Right cardiac atrium (tissue), 5 donors: Measurements from ENCODE around the gene MERTK. TPM values are rescaled to one million over a fixed set of nuclear protein-coding genes. Genes with fewer than 3 reads are reported as not detected.
A peak's percentile ranks its signal among the peaks of the same experiment; 100 is the strongest.
"Not testable (repeated sequence)": the region's sequence is repeated elsewhere in the genome, so short reads cannot be mapped to it uniquely, and the experiment has no call there.

Experiments used
- ATAC-seq, 2 donors: fragments of 200-7000 bp; cut with Tn5 transposase; one replicate each; pipeline versions ENCODE4 v1.8.0 to v1.9.1; 2020; ENCODE audit warnings: moderate library complexity in 2 of 2, mild to moderate bottlenecking in 1 of 2
- DNase-seq, 3 donors: peaks; one replicate each; pipeline ENCODE4 v3.0.0-alpha.2; 2020
- H3K27ac ChIP-seq: one replicate; pipeline ENCODE4 v1.5.1; 2013; ENCODE audit warnings: mild to moderate bottlenecking, low read length, control low read depth, moderate library complexity
- H3K27me3 ChIP-seq: one replicate; pipeline ENCODE4 v1.6.1; 2013; ENCODE audit not compliant: control insufficient read depth, insufficient read depth
- H3K4me1 ChIP-seq: one replicate; pipeline ENCODE4 v1.6.1; 2013; ENCODE audit warnings: low read length; ENCODE audit not compliant: control insufficient read depth, insufficient read depth
- H3K4me3 ChIP-seq: one replicate; pipeline ENCODE4 v1.5.1; 2013; ENCODE audit warnings: low read length, control low read depth
- H3K9me3 ChIP-seq: one replicate; pipeline ENCODE4 v1.6.1; 2013; ENCODE audit warnings: low read length; ENCODE audit not compliant: control insufficient read depth
- WGBS: extraction: QIAGEN DNeasy Blood & Tissue Kit; methylation state at CpG from one replicate; pipeline ENCODE4 v1.1.7; 2013; 5-methylcytosine and 5-hydroxymethylcytosine counted together
- intact Hi-C, 4 donors: fragments of 100-400 bp; cut with DNase I; formaldehyde crosslinking; loops; one replicate each; pipeline versions ENCODE4 v1.11.0 to v1.14.0; 2022 to 2023
- polyA plus RNA-seq: library from polyadenylated mRNA; stranded (reverse); fragments of 200-250 nt; gene quantifications from one replicate; pipeline ENCODE4 v1.2.3, GENCODE V29; 2013
- total RNA-seq, 4 donors: library from RNA; stranded (reverse); fragmentation: NEBNext Ultra II Directional; extraction: Animal tissue kit (Norgen Biotek cat#: 25700); gene quantifications; one replicate each; pipeline ENCODE4 v1.2.1, GENCODE V29; 2021
- donor health status: healthy with polysubstance abuse.
- donor health status: DM: no; HTN: yes; CAD: no.
- donor health status: DM: no; HTN: no; CAD: no.
- donor health status: DM: no; HTN: yes; CAD: no; lungs with severe emphysema.
- donor health status: DM: yes; HTN: yes; CAD: no.

The MERTK gene
- total and polyA plus RNA-seq, 5 donors = 3.8 to 11.4 (median 9.1) TPM

DNA sequence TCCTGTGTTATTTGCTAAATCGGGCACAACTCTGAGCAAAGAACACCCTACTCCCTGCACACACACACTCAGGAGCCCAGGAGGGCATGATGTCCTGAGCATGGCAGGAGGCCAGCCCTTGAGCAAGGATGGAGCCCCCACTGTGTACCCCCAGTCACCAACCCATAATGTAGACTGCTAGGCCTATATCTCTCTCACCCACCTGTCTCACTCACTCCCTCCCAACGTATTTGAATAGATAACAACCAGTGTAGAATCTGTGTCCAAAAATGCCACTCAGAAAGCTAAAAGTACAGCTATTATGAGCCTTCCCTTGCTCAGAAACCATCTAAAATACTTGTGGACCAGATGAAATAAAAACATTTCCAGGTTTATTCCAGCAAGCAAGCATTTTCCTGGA lies 29.3 kb downstream of the MERTK start:
- intact Hi-C loops = no loop called here

DNA sequence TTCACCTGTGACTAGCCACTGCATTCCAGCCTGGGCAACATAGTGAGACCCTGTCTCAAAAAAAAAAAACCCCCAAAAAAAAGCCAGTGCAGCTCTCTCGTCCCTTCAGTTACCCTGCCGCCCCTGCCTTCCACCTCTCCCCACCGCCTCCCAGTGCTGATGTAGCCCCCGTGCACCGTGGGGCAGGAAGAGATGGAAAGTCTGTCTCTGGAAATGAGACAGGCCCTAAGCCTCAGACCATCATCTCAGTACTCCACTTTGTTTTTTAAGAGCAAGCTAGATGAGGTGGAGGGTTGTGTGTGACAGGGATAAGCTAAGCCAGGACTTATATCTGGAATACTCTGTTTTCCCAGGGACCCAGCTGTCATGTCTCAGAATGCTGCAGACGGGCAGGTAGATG lies 32.0 kb downstream of the MERTK start:
- ATAC-seq (no peak), DNase-seq (no peak)
- Histone ChIP-seq H3K4me3 (no peak overlapping the region), H3K9me3 (no peaks in the 10 kb centered on the region), H3K27ac (no peak overlapping the region), H3K4me1 (no peaks in the 10 kb centered on the region), H3K27me3 (no peaks in the 10 kb centered on the region)
- 92% methylated on average over 6 of the region's 6 CpGs for WGBS
- intact Hi-C loops = no loop called here

More for the DNA sequence above, 29.3 kb downstream of the MERTK start:
- Histone ChIP-seq H3K9me3 (no peaks in the 10 kb centered on the region), H3K4me1 (no peaks in the 10 kb centered on the region), H3K4me3 (no peak overlapping the region), H3K27me3 (no peaks in the 10 kb centered on the region), H3K27ac (no peak overlapping the region)
- 74% methylated on average over 2 of the region's 2 CpGs for WGBS
- ATAC-seq = no peak
- no peak for DNase-seq

DNA sequence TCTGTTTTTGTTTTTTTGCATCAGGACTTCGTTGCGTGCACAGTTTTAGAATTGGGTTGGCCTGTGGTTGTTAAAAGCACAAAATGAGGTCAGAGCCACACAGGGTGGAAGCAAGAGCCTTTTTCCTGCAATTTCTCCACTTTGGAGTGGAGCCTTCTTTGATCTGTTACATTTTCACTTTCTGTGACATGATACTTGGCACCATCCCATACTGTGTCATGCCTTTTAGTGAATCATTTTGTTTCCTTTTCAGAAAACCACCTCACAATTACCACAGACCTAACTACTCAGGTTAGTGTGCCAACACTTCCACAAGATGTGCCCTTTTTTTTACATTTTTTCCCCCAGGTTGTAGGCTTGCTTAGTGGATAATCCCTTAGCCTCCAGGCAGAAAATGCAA lies 32.5 kb downstream of the MERTK start:
- WGBS = 73% methylated on average over 2 of the region's 2 CpGs
- no peak overlapping the region for H3K4me3 ChIP-seq
- H3K4me1 ChIP-seq = no peaks in the 10 kb centered on the region
- intact Hi-C loops = no loop called here
- DNase-seq (no peak), ATAC-seq (no peak)
- no peak overlapping the region for H3K27ac ChIP-seq
- no peaks in the 10 kb centered on the region for H3K27me3 ChIP-seq
- no peaks in the 10 kb centered on the region for H3K9me3 ChIP-seq

DNA sequence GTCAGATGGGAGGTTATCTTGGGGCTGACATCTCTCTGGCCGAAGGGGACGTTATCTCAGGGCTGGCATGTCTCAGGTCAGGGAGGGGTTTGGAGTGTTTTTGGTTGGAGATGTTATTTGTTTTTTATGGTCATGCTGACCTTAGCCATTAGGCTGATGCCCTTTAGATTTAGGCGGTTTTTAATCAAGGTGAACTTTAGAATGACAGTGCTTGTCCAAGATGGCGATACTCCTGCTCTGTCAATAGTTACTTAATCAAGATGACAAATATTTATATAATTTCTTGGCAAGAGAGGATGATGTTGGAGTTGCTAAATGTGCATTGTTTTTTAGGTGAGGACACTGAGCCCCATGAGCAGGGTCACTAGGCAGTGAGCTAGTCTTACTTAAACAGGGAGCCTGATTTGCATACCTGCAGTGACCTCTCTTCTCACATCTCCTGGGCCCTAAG lies 34.5 kb downstream of the MERTK start:
- ATAC-seq (no peak), DNase-seq (no peak)
- H3K4me3 ChIP-seq = no peak overlapping the region
- no peak overlapping the region for H3K27ac ChIP-seq
- H3K9me3 ChIP-seq = no peaks in the 10 kb centered on the region
- intact Hi-C loops = no loop called here
- peaks cover 4% of the 10 kb centered on the region for H3K4me1 ChIP-seq
- no peaks in the 10 kb centered on the region for H3K27me3 ChIP-seq
- WGBS = 90% methylated on average over 4 of the region's 4 CpGs

DNA sequence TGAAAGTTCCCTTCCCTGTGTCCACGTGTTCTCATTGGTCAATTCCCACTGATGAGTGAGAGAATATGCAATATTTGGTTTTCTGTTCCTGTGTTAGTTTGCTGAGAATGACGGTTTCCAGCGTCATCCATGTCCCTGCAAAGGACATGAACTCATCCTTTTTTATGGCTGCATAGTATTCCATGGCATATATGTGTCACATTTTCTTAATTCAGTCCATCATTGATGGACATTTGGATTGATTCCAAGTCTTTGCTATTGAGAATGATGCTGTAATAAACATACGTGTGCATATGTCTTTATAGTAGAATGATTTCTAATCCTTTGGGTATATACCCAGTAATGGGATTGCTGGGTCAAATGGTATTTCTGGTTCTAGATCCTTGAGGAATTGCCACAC lies 35.5 kb downstream of the MERTK start:
- H3K27me3 ChIP-seq, DNase-seq, intact Hi-C loops, H3K4me3 ChIP-seq, ATAC-seq, H3K9me3 ChIP-seq, H3K4me1 ChIP-seq, H3K27ac ChIP-seq: not testable (repeated sequence)
- WGBS = 84% methylated on average over 4 of the region's 4 CpGs

DNA sequence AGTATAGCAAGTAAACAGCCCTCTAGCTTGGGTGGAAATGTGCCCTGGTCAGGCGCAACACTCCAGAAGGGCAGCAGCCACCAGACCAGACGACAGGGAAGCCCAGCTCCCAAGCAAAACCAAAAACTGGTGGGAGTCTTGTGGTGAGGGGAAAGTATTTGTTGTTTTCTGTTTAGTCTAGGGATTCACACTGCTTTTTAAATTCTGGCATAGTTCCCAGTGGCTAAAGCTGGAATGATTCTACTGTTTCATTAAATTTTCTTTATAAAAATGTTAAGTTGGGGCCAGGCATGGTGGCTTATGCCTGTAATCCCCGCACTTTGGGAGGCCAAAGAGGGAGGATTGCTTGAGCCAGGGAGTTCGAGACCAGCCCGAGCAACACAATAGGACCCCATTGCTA lies 38.5 kb downstream of the MERTK start:
- Histone ChIP-seq H3K9me3 (no peaks in the 10 kb centered on the region), H3K27me3 (no peaks in the 10 kb centered on the region), H3K4me3 (no peak overlapping the region), H3K4me1 (peaks cover 4% of the 10 kb centered on the region), H3K27ac (no peak overlapping the region)
- intact Hi-C loops = no loop called here
- no peak for DNase-seq
- no peak for ATAC-seq
- 76% methylated on average over 5 of the region's 5 CpGs for WGBS

DNA sequence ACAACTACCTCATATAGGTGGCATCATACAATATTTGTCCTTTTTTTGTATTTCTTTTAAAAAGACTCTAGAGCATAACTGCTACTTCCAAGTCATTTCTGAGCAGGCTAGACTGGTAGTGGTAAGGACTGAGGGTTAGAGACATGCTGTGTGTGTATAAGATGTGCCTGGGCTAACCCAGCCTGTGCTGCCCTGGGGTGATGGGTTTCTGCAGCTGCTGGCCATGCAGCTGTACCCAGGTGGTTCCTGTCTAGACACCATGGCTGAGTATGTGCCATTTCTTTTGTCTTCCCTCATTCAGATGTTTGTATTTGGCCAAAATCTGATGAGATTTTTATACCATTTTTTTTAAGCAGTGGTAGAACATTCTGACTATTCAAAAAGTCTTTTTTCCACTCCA lies 40.0 kb downstream of the MERTK start:
- peaks cover 4% of the 10 kb centered on the region for H3K4me1 ChIP-seq
- H3K9me3 ChIP-seq = no peaks in the 10 kb centered on the region
- no peak overlapping the region for H3K27ac ChIP-seq
- H3K27me3 ChIP-seq = no peaks in the 10 kb centered on the region
- DNase-seq (no peak), ATAC-seq (no peak)
- intact Hi-C loops = no loop called here
- no peak overlapping the region for H3K4me3 ChIP-seq

DNA sequence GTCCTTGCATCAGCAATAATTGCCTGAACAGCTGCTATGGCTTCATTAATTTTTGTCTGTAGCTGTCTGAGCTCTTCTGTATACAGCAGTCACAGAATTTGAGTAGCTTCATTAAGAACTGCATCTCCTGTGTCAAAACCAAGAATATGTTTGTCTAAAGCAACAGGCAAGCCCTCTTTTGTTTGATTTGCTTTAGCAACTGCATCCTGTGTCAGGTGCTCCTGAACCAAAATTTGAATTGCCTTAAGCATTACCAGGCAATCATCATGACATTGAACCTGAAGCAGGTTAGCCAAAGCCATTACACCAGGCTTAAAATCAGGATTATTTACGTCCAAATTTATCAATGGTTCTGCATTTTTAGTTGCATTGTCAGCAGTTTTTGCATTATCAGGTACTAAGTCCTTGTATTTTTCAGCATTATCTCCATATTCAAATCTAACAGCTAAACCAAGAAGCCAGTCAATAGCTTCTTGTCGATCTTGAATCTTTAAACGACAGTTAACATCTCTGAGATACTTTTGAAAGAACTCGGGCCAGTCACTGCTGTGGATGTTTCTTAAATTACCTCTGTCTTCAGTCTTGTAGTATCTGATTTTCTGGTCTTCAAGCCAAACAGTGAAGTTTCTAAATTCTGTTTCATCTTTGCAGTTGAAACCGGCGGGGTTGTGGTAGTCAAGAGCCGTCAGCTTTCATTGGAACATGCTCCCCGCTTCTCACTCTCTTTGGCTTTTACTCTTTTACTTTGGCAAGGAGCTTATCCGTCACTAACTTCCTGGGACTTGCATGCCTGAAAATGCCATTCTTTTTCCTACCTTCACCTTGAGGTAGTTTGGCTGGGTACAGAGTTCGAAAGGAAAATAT lies 42.2 kb downstream of the MERTK start:
- WGBS = 92% methylated on average over 10 of the region's 10 CpGs
- intact Hi-C loops = no loop called here
- H3K4me3 ChIP-seq = no peak overlapping the region

DNA sequence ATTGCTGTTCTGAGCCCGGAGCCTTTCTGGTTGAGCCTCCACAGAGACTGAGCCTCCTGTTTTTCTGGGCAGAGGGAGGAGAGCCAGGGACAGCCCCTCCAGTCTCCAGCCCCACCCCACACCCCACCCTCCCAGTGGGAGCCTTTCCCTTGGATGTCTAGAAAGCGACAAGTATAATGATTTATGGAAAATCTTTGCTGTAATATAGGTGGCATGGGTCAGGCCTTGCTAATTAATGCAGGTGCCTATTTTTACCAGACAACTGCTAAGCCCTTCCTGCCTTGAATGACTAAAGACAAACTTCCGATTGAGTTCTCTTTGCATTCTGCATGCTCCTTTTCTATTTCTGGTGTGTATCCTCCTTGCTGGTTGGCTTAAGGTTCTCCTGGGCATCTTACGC lies 43.1 kb downstream of the MERTK start:
- intact Hi-C loops = no loop called here
- H3K4me3 ChIP-seq = no peak overlapping the region

More for the DNA sequence above, 42.2 kb downstream of the MERTK start:
- Histone ChIP-seq H3K27ac (no peak overlapping the region), H3K27me3 (no peaks in the 10 kb centered on the region), H3K4me1 (peaks cover 4% of the 10 kb centered on the region), H3K9me3 (no peaks in the 10 kb centered on the region)
- no peak for DNase-seq
- ATAC-seq = no peak

DNA sequence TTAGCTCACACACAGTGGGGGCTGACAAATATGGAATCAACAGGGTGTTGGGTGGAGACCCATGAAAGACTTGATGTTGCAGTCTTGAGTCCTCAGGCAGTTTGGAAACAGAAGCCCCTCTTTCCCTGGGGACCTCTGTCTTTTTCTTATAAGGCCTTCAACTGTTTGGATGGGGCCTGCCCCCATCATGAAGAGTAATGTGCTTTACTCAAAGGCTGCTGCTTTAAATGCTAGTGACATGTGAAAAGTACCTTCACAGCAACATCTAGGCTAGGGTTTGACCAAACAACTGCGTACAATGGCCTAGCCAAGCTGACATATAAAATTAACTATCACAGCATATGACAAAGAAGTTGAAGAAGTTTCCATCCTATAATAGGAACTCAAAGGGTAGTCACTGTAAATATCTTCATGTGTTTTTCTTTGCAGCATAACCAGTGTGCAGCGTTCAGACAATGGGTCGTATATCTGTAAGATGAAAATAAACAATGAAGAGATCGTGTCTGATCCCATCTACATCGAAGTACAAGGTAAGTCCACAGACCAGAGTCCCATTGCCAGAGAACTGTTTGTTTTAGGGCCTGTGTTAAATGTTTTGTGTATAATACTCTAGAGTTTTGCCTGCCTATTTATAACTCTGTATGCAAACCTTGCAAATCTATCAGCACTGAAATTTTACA lies 46.3 kb downstream of the MERTK start:
- WGBS = 91% methylated on average over 5 of the region's 5 CpGs
- Histone ChIP-seq H3K4me1 (peaks cover 4% of the 10 kb centered on the region), H3K9me3 (no peaks in the 10 kb centered on the region), H3K27me3 (no peaks in the 10 kb centered on the region), H3K27ac (no peak overlapping the region), H3K4me3 (no peak overlapping the region)
- intact Hi-C loops = no loop called here
- no peak for ATAC-seq
- no peak for DNase-seq

More for the DNA sequence above, 43.1 kb downstream of the MERTK start:
- Histone ChIP-seq H3K4me1 (peaks cover 8% of the 10 kb centered on the region), H3K9me3 (no peaks in the 10 kb centered on the region), H3K27me3 (no peaks in the 10 kb centered on the region), H3K27ac (no peak overlapping the region)
- WGBS = 91% methylated on average over 4 of the region's 4 CpGs
- no peak for ATAC-seq
- DNase-seq = no peak

DNA sequence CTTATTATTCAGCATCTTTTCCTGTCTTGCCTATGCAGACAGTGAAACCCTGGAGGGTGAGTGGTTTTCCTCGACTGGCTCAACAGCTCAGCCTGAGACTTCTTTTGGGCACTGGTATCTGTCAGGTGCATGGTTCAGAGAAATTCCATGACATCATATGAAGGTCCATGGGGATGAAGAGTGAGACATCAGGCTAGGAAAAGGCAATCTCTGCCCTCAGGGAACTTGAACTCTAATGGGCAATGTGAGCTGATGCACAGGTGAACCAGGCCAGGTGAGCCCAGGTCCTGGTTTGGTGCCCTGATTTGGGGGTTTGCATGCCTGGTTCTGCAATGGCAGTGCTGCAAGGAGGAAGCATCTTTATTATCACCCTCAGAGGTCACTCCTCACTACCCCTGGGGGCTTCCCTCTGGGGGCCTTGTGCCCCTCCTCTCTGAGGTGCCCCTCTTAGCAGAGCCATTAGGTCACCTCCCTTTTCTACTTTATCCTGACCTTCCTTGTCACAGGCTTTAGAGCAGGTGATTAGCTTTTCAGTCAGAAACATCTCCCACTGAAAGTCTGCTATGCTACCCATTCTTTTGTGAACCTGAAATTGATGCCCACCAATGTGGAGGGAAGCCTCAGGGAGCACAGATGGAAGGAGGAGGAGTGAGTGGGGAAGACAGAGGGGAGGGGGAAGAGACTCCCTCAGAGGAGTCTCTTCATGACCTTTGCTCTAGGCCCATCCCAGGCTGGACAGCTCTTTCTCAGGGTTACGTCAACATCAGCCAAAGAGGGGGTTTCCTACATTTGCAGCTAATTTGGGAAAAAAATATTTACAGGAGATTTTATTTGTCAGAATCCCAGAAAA lies 47.3 kb downstream of the MERTK start:
- DNase-seq = no peak
- no peaks in the 10 kb centered on the region for H3K27me3 ChIP-seq
- intact Hi-C loops = no loop called here
- 76% methylated on average over 2 of the region's 2 CpGs for WGBS
- no peaks in the 10 kb centered on the region for H3K9me3 ChIP-seq
- no peak overlapping the region for H3K27ac ChIP-seq
- peaks cover 4% of the 10 kb centered on the region for H3K4me1 ChIP-seq
- no peak overlapping the region for H3K4me3 ChIP-seq
- peak in 1 of 2 donors; percentile 38 for ATAC-seq
